Caco-2 (cell line): ENCODE results near the gene LRCH2. TPM values are rescaled to one million over a fixed set of nuclear protein-coding genes. Genes with fewer than 3 reads are reported as not detected.

Experiments used
- BruUV-seq: library from RNA; stranded (reverse); fragments of 400-500 nt; replicated peaks from 2 replicates; lab custom pipeline; 2021; lab: Mats Ljungman, UMichigan
- CTCF ChIA-PET: fragments of 300-600 bp; sonication (Branson Sonifier 250); formaldehyde crosslinking; loops from one replicate; lab custom pipeline; 2022; ENCODE audit warnings: antibody characterized with exemption; lab: Charles Lee
- POLR2A ChIA-PET: fragments of 300-600 bp; sonication (Branson Sonifier 250); formaldehyde crosslinking; loops from one replicate; lab custom pipeline; 2022; ENCODE audit warnings: antibody characterized with exemption; lab: Charles Lee
- DNase-seq, 2 experiments: peaks; one replicate each; pipeline versions ENCODE4 v3.0.0 to v3.0.0-alpha.2; 2020 to 2022
- H3K27me3 ChIP-seq: replicated peaks from 2 replicates; pipeline ENCODE4 v1.6.0; 2011; ENCODE audit warnings: low read length; ENCODE audit not compliant: control insufficient read depth, insufficient read depth
- H3K36me3 ChIP-seq: 2 replicates; pipeline ENCODE4 v1.5.1; 2011; ENCODE audit warnings: low read length; ENCODE audit not compliant: control insufficient read depth, insufficient read depth
- H3K4me1 ChIP-seq: fragments of 250-450 bp; sonication (Bioruptor Pico); 2 replicates; pipeline ENCODE4 v1.5.1; 2020; ENCODE audit warnings: mild to moderate bottlenecking
- H3K4me3 ChIP-seq: 2 replicates; pipeline ENCODE4 v1.5.1; 2011; ENCODE audit warnings: low read depth, mild to moderate bottlenecking, control low read depth, low read length
- H3K9me3 ChIP-seq: fragments of 250-450 bp; sonication (Bioruptor Pico); 2 replicates; pipeline ENCODE4 v1.5.1; 2020; ENCODE audit warnings: mild to moderate bottlenecking, moderate library complexity
- H3K27ac Mint-ChIP-seq: one replicate; pipeline ENCODE4 v1.8.0; 2022; ENCODE audit warnings: mixed read lengths; ENCODE audit not compliant: unreplicated experiment
- H3K27me3 Mint-ChIP-seq: one replicate; pipeline ENCODE4 v1.8.0; 2022; ENCODE audit warnings: mixed read lengths; ENCODE audit not compliant: insufficient read depth, unreplicated experiment
- H3K36me3 Mint-ChIP-seq: one replicate; pipeline ENCODE4 v1.8.0; 2022; ENCODE audit warnings: mild to moderate bottlenecking, mixed read lengths; ENCODE audit not compliant: insufficient read depth, unreplicated experiment
- H3K4me1 Mint-ChIP-seq: one replicate; pipeline ENCODE4 v1.8.0; 2022; ENCODE audit warnings: low read depth, mixed read lengths; ENCODE audit not compliant: unreplicated experiment
- H3K4me3 Mint-ChIP-seq: one replicate; pipeline ENCODE4 v1.8.0; 2022; ENCODE audit warnings: mild to moderate bottlenecking, moderate library complexity, mixed read lengths; ENCODE audit not compliant: unreplicated experiment
- H3K9me3 Mint-ChIP-seq: one replicate; pipeline ENCODE4 v1.8.0; 2022; ENCODE audit warnings: mixed read lengths; ENCODE audit not compliant: unreplicated experiment
- intact Hi-C: fragments of 100-400 bp; cut with micrococcal nuclease; formaldehyde crosslinking; loops from one replicate; pipeline ENCODE4 v1.10.0; 2022; ENCODE audit not compliant: unreplicated experiment
- total RNA-seq: library from RNA; stranded (reverse); gene quantifications from 2 replicates; pipeline ENCODE4 v1.2.3, GENCODE V29; 2022
- TF ChIP-seq, protein P1 (sequence below), 2 experiments: fragments of 200-600 bp in 1 of 2; IDR thresholded peaks; 1 replicate in 1 of 2; 2 replicates in 1 of 2; pipeline versions ENCODE4 v1.5.1 to v1.8.0; 2011 to 2022; ENCODE audit warnings: antibody characterized with exemption in 1 of 2, control low read depth in 1 of 2, inconsistent platforms in 1 of 2, low read depth in 1 of 2, low read length in 1 of 2, mild to moderate bottlenecking in 1 of 2, moderate library complexity in 1 of 2; ENCODE audit not compliant: insufficient read depth in 1 of 2, severe bottlenecking in 1 of 2, unreplicated experiment in 1 of 2

Gene LRCH2
- total RNA-seq, 1 experiment from 2014 or later, result 0.18 TPM

DNA sequence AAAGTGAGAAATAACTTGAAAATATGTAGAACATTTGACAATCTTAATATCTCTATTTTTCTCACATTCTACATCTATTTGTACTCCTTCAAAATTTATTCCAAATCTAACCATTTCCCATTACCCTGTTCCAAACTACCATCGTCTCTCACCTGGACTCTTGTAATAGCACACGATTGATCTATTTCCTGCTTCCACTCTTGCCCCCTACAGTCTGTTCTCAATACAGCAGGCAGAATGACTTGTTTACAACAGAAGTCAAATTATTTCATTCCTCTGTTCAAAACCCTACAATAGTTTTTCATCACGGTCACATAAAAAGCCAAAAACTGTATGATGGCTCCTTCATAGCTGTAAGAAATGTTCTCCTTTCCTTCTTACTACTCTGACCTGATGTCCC, 34.5 kb upstream of the LRCH2 start:
- Mint-ChIP-seq H3K9me3 (no peaks in the 10 kb centered on the region), H3K27ac (no peak overlapping the region), H3K27me3 (no peaks in the 10 kb centered on the region), H3K36me3 (no peaks in the 10 kb centered on the region), H3K4me1 (no peaks in the 10 kb centered on the region), H3K4me3 (no peak overlapping the region)
- TF ChIP-seq, protein P1, sequence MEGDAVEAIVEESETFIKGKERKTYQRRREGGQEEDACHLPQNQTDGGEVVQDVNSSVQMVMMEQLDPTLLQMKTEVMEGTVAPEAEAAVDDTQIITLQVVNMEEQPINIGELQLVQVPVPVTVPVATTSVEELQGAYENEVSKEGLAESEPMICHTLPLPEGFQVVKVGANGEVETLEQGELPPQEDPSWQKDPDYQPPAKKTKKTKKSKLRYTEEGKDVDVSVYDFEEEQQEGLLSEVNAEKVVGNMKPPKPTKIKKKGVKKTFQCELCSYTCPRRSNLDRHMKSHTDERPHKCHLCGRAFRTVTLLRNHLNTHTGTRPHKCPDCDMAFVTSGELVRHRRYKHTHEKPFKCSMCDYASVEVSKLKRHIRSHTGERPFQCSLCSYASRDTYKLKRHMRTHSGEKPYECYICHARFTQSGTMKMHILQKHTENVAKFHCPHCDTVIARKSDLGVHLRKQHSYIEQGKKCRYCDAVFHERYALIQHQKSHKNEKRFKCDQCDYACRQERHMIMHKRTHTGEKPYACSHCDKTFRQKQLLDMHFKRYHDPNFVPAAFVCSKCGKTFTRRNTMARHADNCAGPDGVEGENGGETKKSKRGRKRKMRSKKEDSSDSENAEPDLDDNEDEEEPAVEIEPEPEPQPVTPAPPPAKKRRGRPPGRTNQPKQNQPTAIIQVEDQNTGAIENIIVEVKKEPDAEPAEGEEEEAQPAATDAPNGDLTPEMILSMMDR (IDR thresholded peaks at IDR 0.05; ENCODE audit: insufficient read depth in 1 of 2, low read depth in 1 of 2, low read length in 1 of 2, severe bottlenecking in 1 of 2, unreplicated experiment in 1 of 2), result peak in 1 of 2 experiments; percentile 29
- intact Hi-C loops, result loop anchor here (1.0 kb wide), 1 partner anchor 41 kb away; no protein-coding TSS in a partner anchor
- Histone ChIP-seq H3K9me3 (no peaks in the 10 kb centered on the region), H3K4me1 (no peaks in the 10 kb centered on the region), H3K36me3 (no peaks in the 10 kb centered on the region), H3K27me3 (no peaks in the 10 kb centered on the region), H3K4me3 (no peak overlapping the region)
- CTCF ChIA-PET, result no interaction called here
- POLR2A ChIA-PET, result no interaction called here
- BruUV-seq, result no TSS peak
- DNase-seq, result peak in 1 of 2 experiments; percentile 4

DNA sequence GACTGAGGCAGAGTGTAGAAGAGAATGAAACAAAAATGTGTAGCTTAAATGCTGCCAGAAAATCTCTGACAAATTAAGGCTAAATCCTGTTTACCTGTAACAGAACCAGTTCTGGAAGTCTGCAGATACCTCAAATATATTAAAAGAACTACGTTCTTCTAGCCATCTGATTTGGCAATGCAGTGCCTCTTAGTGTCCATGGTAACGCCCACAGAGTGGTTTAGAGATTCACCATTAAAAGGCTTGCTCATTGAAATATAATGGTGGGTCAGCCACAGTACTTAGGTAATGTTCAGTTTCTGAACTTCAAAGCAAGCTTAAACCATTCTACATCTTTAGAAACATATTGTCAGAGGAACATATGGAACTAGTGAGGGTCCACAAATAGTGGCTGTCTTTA, 32.4 kb upstream of the LRCH2 start:
- no peaks in the 10 kb centered on the region for H3K4me1 Mint-ChIP-seq
- H3K4me3 Mint-ChIP-seq, result no peak overlapping the region
- H3K9me3 Mint-ChIP-seq, result no peaks in the 10 kb centered on the region
- intact Hi-C loops, result no loop called here
- DNase-seq, result no peak
- ChIA-PET CTCF (no interaction called here), POLR2A (no interaction called here)
- H3K27me3 ChIP-seq, result no peaks in the 10 kb centered on the region
- no peaks in the 10 kb centered on the region for H3K9me3 ChIP-seq
- no peak overlapping the region for H3K27ac Mint-ChIP-seq
- no peak overlapping the region for H3K4me3 ChIP-seq
- TF ChIP-seq, protein P1 (IDR thresholded peaks at IDR 0.05; ENCODE audit: insufficient read depth in 1 of 2, low read depth in 1 of 2, low read length in 1 of 2, severe bottlenecking in 1 of 2, unreplicated experiment in 1 of 2), result no peak
- no peaks in the 10 kb centered on the region for H3K4me1 ChIP-seq
- H3K36me3 ChIP-seq, result no peaks in the 10 kb centered on the region
- no TSS peak for BruUV-seq
- no peaks in the 10 kb centered on the region for H3K36me3 Mint-ChIP-seq
- no peaks in the 10 kb centered on the region for H3K27me3 Mint-ChIP-seq

DNA sequence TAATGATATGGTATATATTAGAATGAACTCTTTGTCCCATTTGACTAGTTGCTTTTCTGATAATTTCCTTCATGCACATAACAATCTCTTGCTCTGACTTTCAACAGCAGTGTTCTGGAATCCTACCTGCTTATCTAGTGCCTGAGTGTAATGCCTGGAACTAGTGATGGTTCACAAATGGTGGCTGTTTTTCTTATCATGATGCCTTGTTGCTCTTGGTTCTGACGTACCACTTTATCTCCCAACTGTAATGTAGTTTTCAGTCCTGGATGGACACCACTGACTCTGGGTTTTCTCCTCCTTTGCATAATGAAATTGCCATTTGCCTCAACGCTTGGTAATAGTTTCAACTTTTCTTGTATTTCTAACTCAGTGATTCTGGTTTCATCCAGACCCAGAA, 30.1 kb upstream of the LRCH2 start:
- Histone ChIP-seq H3K36me3 (no peaks in the 10 kb centered on the region), H3K9me3 (no peaks in the 10 kb centered on the region), H3K4me3 (no peak overlapping the region), H3K27me3 (no peaks in the 10 kb centered on the region), H3K4me1 (0 out of 2 replicates have a peak, but pooled peaks cover under 1% of the 10 kb centered on the region)
- POLR2A ChIA-PET, result no interaction called here
- DNase-seq, result no peak
- no TSS peak for BruUV-seq
- peaks cover 4% of the 10 kb centered on the region for H3K4me1 Mint-ChIP-seq
- H3K27ac Mint-ChIP-seq, result no peak overlapping the region
- no peaks in the 10 kb centered on the region for H3K9me3 Mint-ChIP-seq
- TF ChIP-seq, protein P1 (IDR thresholded peaks at IDR 0.05; ENCODE audit: insufficient read depth in 1 of 2, low read depth in 1 of 2, low read length in 1 of 2, severe bottlenecking in 1 of 2, unreplicated experiment in 1 of 2), result no peak
- no peaks in the 10 kb centered on the region for H3K36me3 Mint-ChIP-seq
- H3K27me3 Mint-ChIP-seq, result no peaks in the 10 kb centered on the region
- CTCF ChIA-PET, result no interaction called here
- H3K4me3 Mint-ChIP-seq, result no peak overlapping the region
- intact Hi-C loops, result no loop called here
